CD4-positive, alpha-beta T cell treated with Interleukin-4 for 1 hour (primary cell): ENCODE data around the gene PLB1.
"Not testable (repeated sequence)": the region's sequence is repeated elsewhere in the genome, so short reads cannot be mapped to it uniquely, and the experiment has no call there.

Experiments
- DNase-seq, 2 donors: peaks; one replicate each; pipeline ENCODE4 v3.0.0-alpha.2; 2020 to 2022

Gene PLB1

GRCh38 chr2:28652217-28652616, 156.4 kb downstream of the PLB1 start:
- DNase-seq = no peak

GRCh38 chr2:28653892-28654662, 158.2 kb downstream of the PLB1 start:
- DNase-seq = no peak

GRCh38 chr2:28654663-28655320, 158.9 kb downstream of the PLB1 start:
- DNase-seq = no peak

- no peak for DNase-seq
Measured at GRCh38 chr2:28656937-28657615, 161.2 kb downstream of the PLB1 start.

- no peak for DNase-seq
Measured at GRCh38 chr2:28658369-28658768, 162.5 kb downstream of the PLB1 start.

- no peak for DNase-seq
Measured at GRCh38 chr2:28659127-28659526, 163.3 kb downstream of the PLB1 start.

GRCh38 chr2:28661589-28662001, 165.7 kb downstream of the PLB1 start:
- DNase-seq = no peak

GRCh38 chr2:28662044-28662443, 166.2 kb downstream of the PLB1 start:
- no peak for DNase-seq

GRCh38 chr2:28662468-28663181, 166.8 kb downstream of the PLB1 start:
- no peak for DNase-seq

GRCh38 chr2:28663359-28663758, 167.5 kb downstream of the PLB1 start:
- DNase-seq = no peak

GRCh38 chr2:28664120-28664842, 168.4 kb downstream of the PLB1 start:
- no peak for DNase-seq

GRCh38 chr2:28665041-28665704, 169.3 kb downstream of the PLB1 start:
- DNase-seq = no peak

GRCh38 chr2:28665811-28666377, 170.0 kb downstream of the PLB1 start:
- DNase-seq = not testable (repeated sequence)

- no peak for DNase-seq
Measured at GRCh38 chr2:28666496-28667184, 170.8 kb downstream of the PLB1 start.

- no peak for DNase-seq
Measured at GRCh38 chr2:28667261-28667660, 171.4 kb downstream of the PLB1 start.

- no peak for DNase-seq
Measured at GRCh38 chr2:28668106-28668814, 172.4 kb downstream of the PLB1 start.

GRCh38 chr2:28668880-28669279, 173.0 kb downstream of the PLB1 start:
- no peak for DNase-seq

- no peak for DNase-seq
Measured at GRCh38 chr2:28670856-28671255, 175.0 kb downstream of the PLB1 start.

GRCh38 chr2:28673338-28673737, 177.5 kb downstream of the PLB1 start:
- DNase-seq = no peak

GRCh38 chr2:28674062-28674712, 178.3 kb downstream of the PLB1 start:
- DNase-seq = no peak
